ENCODE results near the gene IFITM1. TPM values are rescaled to one million over a fixed set of nuclear protein-coding genes. Genes with fewer than 3 reads are reported as not detected.

IFITM1 gene
- total RNA-seq, 1 experiment from 2014 or later, result 216 TPM

- Histone ChIP-seq H3K27me3 (ENCODE audit: low read length) (no peaks in the 10 kb centered on the region), H3K4me2 (ENCODE audit: low read depth, low read length, poor library complexity, severe bottlenecking) (no peak overlapping the region), H3K4me1 (ENCODE audit: low read length) (no peaks in the 10 kb centered on the region), H3K9me3 (ENCODE audit: low read length) (no peaks in the 10 kb centered on the region), H3K79me2 (ENCODE audit: low read length) (no peaks in the 10 kb centered on the region), H3K4me3 (ENCODE audit: low read length) (no peak overlapping the region), H4K20me1 (ENCODE audit: insufficient read depth, low read depth, low read length) (no peaks in the 10 kb centered on the region), H2AFZ (ENCODE audit: low read length) (no peak overlapping the region), H3K9me2 (replicated peaks; ENCODE audit: insufficient read depth, low read length) (no peaks in the 10 kb centered on the region), H3K9ac (ENCODE audit: low read length) (no peak overlapping the region), H3K27ac (ENCODE audit: low read length) (no peak overlapping the region), H3K36me3 (ENCODE audit: insufficient read depth, low read length) (no peaks in the 10 kb centered on the region)
- no peak for DNase-seq
These were observed 32.2 kb upstream of the IFITM1 start for GRCh38 chr11:281486-282161.

- H2AFZ ChIP-seq (ENCODE audit: low read length), result no peak overlapping the region
- H3K27me3 ChIP-seq (ENCODE audit: low read length), result no peaks in the 10 kb centered on the region
- no peaks in the 10 kb centered on the region for H3K9me3 ChIP-seq (ENCODE audit: low read length)
- H3K27ac ChIP-seq (ENCODE audit: low read length), result no peak overlapping the region
- no peak for DNase-seq
- no peak overlapping the region for H3K9ac ChIP-seq (ENCODE audit: low read length)
- no peaks in the 10 kb centered on the region for H4K20me1 ChIP-seq (ENCODE audit: insufficient read depth, low read depth, low read length)
- H3K36me3 ChIP-seq (ENCODE audit: insufficient read depth, low read length), result no peaks in the 10 kb centered on the region
- no peaks in the 10 kb centered on the region for H3K9me2 ChIP-seq (replicated peaks; ENCODE audit: insufficient read depth, low read length)
- H3K4me1 ChIP-seq (ENCODE audit: low read length), result no peaks in the 10 kb centered on the region
- H3K4me3 ChIP-seq (ENCODE audit: low read length), result no peak overlapping the region
- no peak overlapping the region for H3K4me2 ChIP-seq (ENCODE audit: low read depth, low read length, poor library complexity, severe bottlenecking)
- H3K79me2 ChIP-seq (ENCODE audit: low read length), result no peaks in the 10 kb centered on the region
These were observed 31.7 kb upstream of the IFITM1 start for GRCh38 chr11:282171-282570.

GRCh38 chr11:282630-283360, 31.0 kb upstream of the IFITM1 start:
- DNase-seq, result no peak
- H2AFZ ChIP-seq (ENCODE audit: low read length), result no peak overlapping the region
- no peaks in the 10 kb centered on the region for H3K79me2 ChIP-seq (ENCODE audit: low read length)
- H3K27ac ChIP-seq (ENCODE audit: low read length), result no peak overlapping the region
- H3K4me3 ChIP-seq (ENCODE audit: low read length), result no peak overlapping the region
- H4K20me1 ChIP-seq (ENCODE audit: insufficient read depth, low read depth, low read length), result no peaks in the 10 kb centered on the region
- H3K4me2 ChIP-seq (ENCODE audit: low read depth, low read length, poor library complexity, severe bottlenecking), result no peak overlapping the region
- H3K27me3 ChIP-seq (ENCODE audit: low read length), result no peaks in the 10 kb centered on the region
- no peaks in the 10 kb centered on the region for H3K9me3 ChIP-seq (ENCODE audit: low read length)
- no peaks in the 10 kb centered on the region for H3K9me2 ChIP-seq (replicated peaks; ENCODE audit: insufficient read depth, low read length)
- H3K36me3 ChIP-seq (ENCODE audit: insufficient read depth, low read length), result no peaks in the 10 kb centered on the region
- no peaks in the 10 kb centered on the region for H3K4me1 ChIP-seq (ENCODE audit: low read length)
- no peak overlapping the region for H3K9ac ChIP-seq (ENCODE audit: low read length)

GRCh38 chr11:283405-284104, 30.3 kb upstream of the IFITM1 start:
- Histone ChIP-seq H3K9ac (ENCODE audit: low read length) (no peak overlapping the region), H3K4me2 (ENCODE audit: low read depth, low read length, poor library complexity, severe bottlenecking) (no peak overlapping the region), H3K36me3 (ENCODE audit: insufficient read depth, low read length) (no peaks in the 10 kb centered on the region), H2AFZ (ENCODE audit: low read length) (no peak overlapping the region), H3K79me2 (ENCODE audit: low read length) (no peaks in the 10 kb centered on the region), H3K4me3 (ENCODE audit: low read length) (no peak overlapping the region), H3K27ac (ENCODE audit: low read length) (no peak overlapping the region), H3K4me1 (ENCODE audit: low read length) (peaks cover 4% of the 10 kb centered on the region; the same call in 1 of the 2 replicates), H3K9me3 (ENCODE audit: low read length) (no peaks in the 10 kb centered on the region), H3K9me2 (replicated peaks; ENCODE audit: insufficient read depth, low read length) (no peaks in the 10 kb centered on the region), H4K20me1 (ENCODE audit: insufficient read depth, low read depth, low read length) (no peaks in the 10 kb centered on the region), H3K27me3 (ENCODE audit: low read length) (no peaks in the 10 kb centered on the region)
- no peak for DNase-seq

- H3K4me2 ChIP-seq (ENCODE audit: low read depth, low read length, poor library complexity, severe bottlenecking), result no peak overlapping the region
- no peaks in the 10 kb centered on the region for H3K9me3 ChIP-seq (ENCODE audit: low read length)
- H3K4me1 ChIP-seq (ENCODE audit: low read length), result peaks cover 5% of the 10 kb centered on the region; the same call in 1 of the 2 replicates
- no peak overlapping the region for H3K9ac ChIP-seq (ENCODE audit: low read length)
- no peaks in the 10 kb centered on the region for H3K36me3 ChIP-seq (ENCODE audit: insufficient read depth, low read length)
- H3K79me2 ChIP-seq (ENCODE audit: low read length), result no peaks in the 10 kb centered on the region
- no peak overlapping the region for H3K4me3 ChIP-seq (ENCODE audit: low read length)
- H2AFZ ChIP-seq (ENCODE audit: low read length), result no peak overlapping the region
- no peaks in the 10 kb centered on the region for H3K27me3 ChIP-seq (ENCODE audit: low read length)
- no peak overlapping the region for H3K27ac ChIP-seq (ENCODE audit: low read length)
- H3K9me2 ChIP-seq (replicated peaks; ENCODE audit: insufficient read depth, low read length), result no peaks in the 10 kb centered on the region
- no peaks in the 10 kb centered on the region for H4K20me1 ChIP-seq (ENCODE audit: insufficient read depth, low read depth, low read length)
- no peak for DNase-seq
These were observed 29.5 kb upstream of the IFITM1 start for GRCh38 chr11:284105-285020.

- no peaks in the 10 kb centered on the region for H3K36me3 ChIP-seq (ENCODE audit: insufficient read depth, low read length)
- no peaks in the 10 kb centered on the region for H3K27me3 ChIP-seq (ENCODE audit: low read length)
- H3K4me1 ChIP-seq (ENCODE audit: low read length), result peaks cover 10% of the 10 kb centered on the region
- no peak for DNase-seq
- no peak overlapping the region for H3K4me2 ChIP-seq (ENCODE audit: low read depth, low read length, poor library complexity, severe bottlenecking)
- H3K9ac ChIP-seq (ENCODE audit: low read length), result no peak overlapping the region
- no peak overlapping the region for H3K4me3 ChIP-seq (ENCODE audit: low read length)
- no peak overlapping the region for H2AFZ ChIP-seq (ENCODE audit: low read length)
- no peaks in the 10 kb centered on the region for H4K20me1 ChIP-seq (ENCODE audit: insufficient read depth, low read depth, low read length)
- no peaks in the 10 kb centered on the region for H3K79me2 ChIP-seq (ENCODE audit: low read length)
- H3K9me3 ChIP-seq (ENCODE audit: low read length), result no peaks in the 10 kb centered on the region
- H3K27ac ChIP-seq (ENCODE audit: low read length), result no peak overlapping the region
- no peaks in the 10 kb centered on the region for H3K9me2 ChIP-seq (replicated peaks; ENCODE audit: insufficient read depth, low read length)
These were observed 28.6 kb upstream of the IFITM1 start for GRCh38 chr11:285021-285893.

GRCh38 chr11:285894-286220, 28.0 kb upstream of the IFITM1 start:
- Histone ChIP-seq H3K9me3 (ENCODE audit: low read length) (no peaks in the 10 kb centered on the region), H4K20me1 (ENCODE audit: insufficient read depth, low read depth, low read length) (no peaks in the 10 kb centered on the region), H2AFZ (ENCODE audit: low read length) (no peak overlapping the region), H3K4me3 (ENCODE audit: low read length) (no peak overlapping the region), H3K9me2 (replicated peaks; ENCODE audit: insufficient read depth, low read length) (no peaks in the 10 kb centered on the region), H3K36me3 (ENCODE audit: insufficient read depth, low read length) (no peaks in the 10 kb centered on the region), H3K4me1 (ENCODE audit: low read length) (peaks cover 10% of the 10 kb centered on the region), H3K79me2 (ENCODE audit: low read length) (no peaks in the 10 kb centered on the region), H3K4me2 (ENCODE audit: low read depth, low read length, poor library complexity, severe bottlenecking) (no peak overlapping the region), H3K27me3 (ENCODE audit: low read length) (no peaks in the 10 kb centered on the region), H3K9ac (ENCODE audit: low read length) (no peak overlapping the region), H3K27ac (ENCODE audit: low read length) (no peak overlapping the region)
- no peak for DNase-seq

Data from Karpas-422 (cell line).